Amniotic epithelial cell (primary cell): Measurements from ENCODE around the gene CRB1.

Experiments used
- DNase-seq: peaks from one replicate; pipeline ENCODE4 v3.0.0-alpha.2; 2010; ENCODE audit warnings: low read depth

Gene CRB1

DNA sequence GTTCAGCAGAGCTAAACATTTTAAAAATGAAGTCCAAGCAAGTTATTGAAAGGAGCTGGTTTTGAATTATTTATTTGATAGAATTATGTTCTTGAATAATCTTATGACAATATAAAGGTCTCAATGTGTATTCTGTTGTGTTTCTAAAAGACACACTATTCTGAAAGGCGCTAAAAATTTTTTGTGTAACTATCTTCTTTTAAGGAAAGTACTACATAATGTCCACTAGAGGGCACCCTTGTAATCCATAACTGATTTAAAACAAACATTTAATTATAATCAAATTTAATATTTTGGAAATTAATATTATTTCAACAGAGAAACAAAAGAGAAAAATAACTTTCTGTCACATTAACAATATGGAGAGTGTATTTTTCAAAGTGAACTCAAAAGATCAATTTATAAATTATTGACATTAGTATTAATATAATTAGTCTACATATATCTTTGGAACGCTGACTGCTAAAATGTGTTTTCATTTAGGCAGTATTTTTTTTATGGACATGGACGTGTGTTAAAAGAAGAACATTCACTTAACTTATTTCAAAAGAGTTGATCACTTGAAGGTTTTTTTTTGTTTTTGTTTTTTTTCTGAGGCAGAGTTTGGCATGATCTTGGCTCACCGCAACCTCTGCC is 258.8 kb downstream of the CRB1 start:
- DNase-seq = peak; percentile 29
